NCI-H1417 (cell line): Measurements from ENCODE around the gene RUNX2.

Source experiments
- DNase-seq, 3 experiments: peaks; one replicate each; lab custom pipeline; 2025; lab: John Stamatoyannopoulos, UW

RUNX2 gene

GRCh38 chr6:45411959-45412358, 83.8 kb downstream of the RUNX2 start:
- no peak for DNase-seq

GRCh38 chr6:45415315-45415714, 87.2 kb downstream of the RUNX2 start:
- DNase-seq = no peak

DNA sequence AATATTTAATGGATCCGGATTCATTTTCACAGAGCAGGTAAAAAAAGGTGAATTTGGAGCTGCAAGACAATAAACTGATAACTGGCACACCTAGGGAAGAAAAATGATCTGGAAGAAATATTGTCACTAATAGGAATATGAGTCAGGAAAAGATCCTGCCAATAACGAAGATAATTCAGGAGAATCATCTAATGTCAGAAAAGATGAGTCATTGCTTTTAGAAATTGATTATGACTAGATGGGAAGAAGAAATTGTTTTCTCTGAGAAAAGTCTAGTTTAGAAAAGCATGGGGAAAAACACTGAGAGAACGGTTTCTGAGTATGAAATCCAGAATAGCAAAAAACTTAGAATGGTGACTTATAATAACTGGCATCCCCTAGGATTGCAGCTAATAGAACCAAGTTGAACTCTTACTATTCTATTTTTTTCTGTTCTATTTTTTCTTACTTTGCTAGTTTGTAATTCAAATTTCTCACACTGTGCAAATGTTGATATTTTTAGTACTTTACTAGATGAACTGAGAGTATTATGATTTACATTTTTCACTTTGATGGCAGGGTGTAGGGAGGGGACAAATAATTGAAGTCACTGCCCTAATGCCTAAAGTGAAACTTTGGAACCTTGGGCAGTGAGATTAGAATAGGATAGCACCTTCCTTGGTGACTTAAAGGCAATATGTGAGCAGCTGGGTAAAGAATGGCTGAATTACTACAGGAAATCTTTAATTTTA, 87.8 kb downstream of the RUNX2 start:
- DNase-seq = no peak

- DNase-seq = peak in 1 of 3 experiments; percentile 85
Measured at GRCh38 chr6:45416700-45417099, 88.6 kb downstream of the RUNX2 start.

GRCh38 chr6:45417436-45417835, 89.3 kb downstream of the RUNX2 start:
- no peak for DNase-seq

DNA sequence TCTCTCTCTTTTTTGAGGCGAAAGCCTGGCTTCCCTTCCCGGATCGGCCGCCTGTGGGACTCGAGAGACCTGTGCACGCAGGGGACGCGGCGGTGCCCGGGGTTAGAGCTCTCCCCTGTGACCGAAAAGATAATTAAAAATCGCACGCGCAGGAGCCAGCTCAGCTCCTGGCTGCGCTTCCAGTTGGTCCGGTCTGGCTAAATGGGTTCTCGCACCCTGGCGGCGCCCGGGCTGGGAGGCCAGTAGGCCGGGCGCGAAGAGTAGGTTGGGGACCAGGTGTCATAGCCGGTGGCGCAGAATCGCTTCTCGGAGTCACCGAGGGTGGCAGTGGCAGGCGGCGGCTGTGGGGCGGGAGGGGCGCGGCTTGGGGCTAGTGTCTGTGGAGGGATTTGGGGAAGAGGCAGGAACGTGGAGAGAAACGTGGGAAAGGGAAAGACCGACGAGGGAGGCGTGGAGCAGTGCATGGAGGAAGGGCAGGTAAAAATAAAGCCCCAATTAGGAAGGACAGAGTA, 91.5 kb downstream of the RUNX2 start:
- peak in 2 of 3 experiments; percentile 72 to 79 for DNase-seq

- DNase-seq = peak in 2 of 3 experiments; percentile 32 to 49
Measured at GRCh38 chr6:45420083-45420908, 92.2 kb downstream of the RUNX2 start.

- DNase-seq = no peak
Measured at GRCh38 chr6:45420909-45421708, 93.0 kb downstream of the RUNX2 start.

DNA sequence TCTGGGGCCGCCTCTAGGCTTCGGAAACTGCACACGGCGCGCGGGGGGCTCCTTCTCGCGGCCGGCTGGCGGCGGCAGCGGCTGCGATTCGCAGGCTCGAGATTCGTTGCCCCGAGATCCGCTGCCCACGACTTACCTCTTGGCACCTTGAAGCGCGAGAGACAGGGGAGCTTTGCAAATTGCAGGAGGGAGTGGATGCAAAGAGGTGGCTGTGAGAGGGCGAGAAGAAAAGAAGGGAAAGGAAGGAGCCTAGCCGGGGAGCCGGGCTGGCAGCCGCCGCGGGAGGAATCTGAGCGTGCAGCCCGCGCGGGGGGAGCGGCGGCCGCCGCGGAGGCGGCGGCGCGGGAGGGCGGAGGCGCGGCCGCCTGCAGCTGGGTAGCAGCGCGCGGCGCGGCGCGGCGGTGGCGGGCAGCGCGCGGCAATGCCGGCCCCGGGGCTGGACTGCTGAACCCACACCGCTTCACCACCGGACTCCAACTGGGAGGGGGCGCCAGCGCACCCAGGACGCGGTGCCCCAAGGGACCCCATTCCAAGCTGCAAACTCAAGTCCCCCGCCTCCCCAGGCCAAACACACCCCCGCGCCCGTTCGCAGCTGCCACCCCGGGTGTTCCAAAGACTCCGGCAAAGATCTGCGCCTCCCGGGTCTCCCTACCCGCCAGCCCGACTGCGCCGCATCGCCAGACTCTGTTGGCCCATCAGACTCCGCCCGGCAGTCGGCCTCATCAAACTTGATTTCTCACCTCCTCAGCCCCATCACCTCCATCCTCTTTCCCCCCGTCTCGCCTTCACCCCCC, 93.8 kb downstream of the RUNX2 start:
- DNase-seq = peak; percentile 48 to 82 (median 71)

GRCh38 chr6:45422503-45423110, 94.5 kb downstream of the RUNX2 start:
- peak; percentile 30 to 62 (median 60) for DNase-seq

DNA sequence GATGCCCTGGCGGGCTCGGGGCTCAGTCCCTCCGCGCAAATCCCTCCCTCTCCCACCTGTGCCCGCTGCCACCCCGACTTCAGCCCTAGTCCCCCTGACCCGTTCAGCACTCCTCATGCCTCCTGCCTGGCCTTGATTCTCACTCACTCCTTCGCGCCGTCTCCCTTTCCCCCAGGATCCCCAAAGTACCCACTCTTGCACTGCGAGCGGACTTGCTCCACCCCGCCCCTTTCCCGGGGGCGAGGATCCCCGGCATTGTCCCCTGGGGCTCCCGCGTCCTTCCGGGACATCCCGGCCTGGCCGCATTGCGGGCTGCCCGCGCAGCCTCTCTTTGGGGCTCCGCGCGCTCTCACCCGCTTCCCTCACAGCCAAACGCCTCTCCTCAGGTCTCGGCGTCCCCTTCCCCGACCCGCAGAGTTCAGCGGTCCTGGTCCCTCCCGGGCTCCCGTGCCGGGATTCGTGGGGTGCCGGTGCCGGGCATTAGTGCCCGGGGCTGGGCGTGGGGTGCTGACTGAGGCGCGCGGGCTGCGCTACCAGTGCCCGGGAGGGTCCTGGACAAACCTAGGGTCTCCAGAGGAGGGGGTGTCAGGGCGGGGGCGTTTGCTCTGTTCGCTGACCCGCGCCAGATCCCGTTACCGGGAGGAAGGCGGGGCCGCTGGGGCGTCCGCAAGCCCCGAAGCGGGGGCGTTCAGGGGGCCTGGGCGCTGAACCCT, 95.1 kb downstream of the RUNX2 start:
- DNase-seq = no peak

- DNase-seq = no peak
Measured at GRCh38 chr6:45423824-45424450, 95.8 kb downstream of the RUNX2 start.

GRCh38 chr6:45424451-45424861, 96.3 kb downstream of the RUNX2 start:
- DNase-seq = no peak

- DNase-seq = no peak
Measured at GRCh38 chr6:45426251-45426650, 98.1 kb downstream of the RUNX2 start.

DNA sequence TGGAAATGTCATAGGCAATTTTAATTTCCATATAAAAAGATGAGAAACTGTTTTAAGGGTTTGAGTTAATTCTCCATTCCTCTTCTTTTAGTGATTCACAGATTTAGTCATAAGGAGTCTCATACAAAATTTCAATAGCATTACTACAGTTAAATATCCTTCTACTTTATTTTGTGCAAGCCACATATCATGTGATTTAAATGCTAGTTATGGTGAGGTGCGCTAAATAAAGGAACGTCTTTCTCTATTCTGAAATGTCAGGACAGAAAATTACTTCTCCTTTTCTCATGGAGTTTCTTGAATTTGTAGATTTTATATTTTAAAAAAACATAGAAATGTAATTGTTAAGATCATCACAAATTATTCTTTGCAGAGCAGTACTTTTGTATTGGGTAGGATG, 99.6 kb downstream of the RUNX2 start:
- no peak for DNase-seq

- DNase-seq = no peak
Measured at GRCh38 chr6:45428727-45429126, 100.6 kb downstream of the RUNX2 start.

DNA sequence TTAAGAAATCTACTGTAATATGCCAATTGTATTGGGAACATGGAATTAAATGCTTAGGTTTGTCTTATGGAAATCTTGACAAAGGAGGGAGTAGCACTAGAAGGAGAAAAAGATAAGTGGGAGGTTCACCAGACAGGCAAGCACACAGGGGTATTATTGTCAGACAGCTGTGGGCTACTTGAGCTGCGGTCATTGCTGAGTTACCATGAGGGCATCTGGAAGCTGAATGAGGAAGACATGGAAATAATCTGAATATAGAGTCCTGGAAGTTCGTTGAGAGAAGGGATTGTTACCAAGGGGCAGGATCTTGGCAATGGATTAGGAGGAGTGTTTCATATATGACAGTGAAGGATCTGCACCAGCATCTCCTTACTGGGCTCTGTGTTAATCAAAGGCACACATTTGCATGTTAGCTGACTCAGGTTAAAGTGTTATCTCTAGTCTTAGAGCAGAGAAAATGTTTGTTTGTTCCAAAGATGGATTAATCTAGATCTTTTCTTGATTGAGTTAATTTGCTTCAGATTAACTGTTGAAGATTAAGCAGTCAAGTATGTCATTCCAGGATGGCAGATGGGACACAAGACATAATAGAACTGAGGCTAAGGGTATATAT, 102.6 kb downstream of the RUNX2 start:
- DNase-seq = no peak

DNA sequence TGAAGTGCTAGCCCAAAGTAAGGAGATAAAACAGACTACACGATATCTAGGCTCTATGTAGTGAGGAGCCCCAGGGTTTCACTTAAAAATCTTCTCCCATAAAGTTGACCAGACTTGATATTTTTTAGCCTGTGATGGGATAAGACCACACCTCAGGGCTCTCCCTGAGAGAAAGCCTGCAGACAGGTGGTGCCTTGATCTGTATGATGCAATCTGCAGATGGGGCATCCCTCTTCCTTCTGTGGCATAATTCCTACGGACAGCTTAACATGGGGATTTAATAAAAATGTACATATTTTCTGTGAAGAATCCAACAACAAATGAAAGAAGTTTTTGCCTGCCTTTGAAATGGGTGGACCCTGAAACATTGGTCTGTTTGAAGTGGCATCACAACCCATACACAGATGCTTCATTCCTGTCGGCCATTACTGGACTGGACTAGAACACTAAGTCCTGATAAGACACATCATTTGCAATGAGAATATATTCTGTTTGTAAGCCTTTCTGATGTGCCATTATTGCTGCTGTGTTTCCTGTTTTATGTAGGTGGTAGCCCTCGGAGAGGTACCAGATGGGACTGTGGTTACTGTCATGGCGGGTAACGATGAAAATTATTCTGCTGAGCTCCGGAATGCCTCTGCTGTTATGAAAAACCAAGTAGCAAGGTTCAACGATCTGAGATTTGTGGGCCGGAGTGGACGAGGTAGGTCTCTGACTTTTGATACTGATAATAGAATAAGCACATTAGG, 103.4 kb downstream of the RUNX2 start:
- DNase-seq = no peak

DNA sequence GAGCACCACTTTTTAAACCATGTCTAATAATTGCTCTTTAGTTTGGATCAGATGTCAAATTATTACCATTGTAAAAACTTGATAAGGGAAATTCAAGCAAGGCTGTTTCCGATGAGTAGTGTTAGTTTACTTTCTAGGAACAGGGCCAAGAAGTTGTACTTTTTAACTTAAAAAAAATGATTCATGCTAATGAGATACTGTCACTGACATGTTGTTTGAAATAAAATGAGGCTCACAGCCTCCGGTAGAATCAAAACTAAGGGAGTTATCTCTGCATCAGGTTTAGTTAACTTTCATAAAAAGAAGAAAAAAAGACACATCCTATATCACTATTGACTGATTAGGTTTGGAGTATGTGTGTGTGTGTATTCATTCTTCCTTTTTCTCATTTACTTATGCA, 104.8 kb downstream of the RUNX2 start:
- DNase-seq = no peak
